Mesenchymal stem cell (in vitro differentiated cells and primary cell): Measurements from ENCODE around the gene PPM1M.

ENCODE experiments used
- DNase-seq: peaks from one replicate; pipeline ENCODE4 v3.0.0-alpha.2; 2013
- H2AFZ ChIP-seq: one replicate; pipeline ENCODE4 v1.6.1; 2013; ENCODE audit warnings: low read depth, mild to moderate bottlenecking, control low read depth, inconsistent platforms, low read length, moderate library complexity
- H2AK5ac ChIP-seq: 2 replicates; pipeline ENCODE4 v1.6.1; 2013; ENCODE audit warnings: low read length, moderate library complexity, mild to moderate bottlenecking, inconsistent platforms; ENCODE audit not compliant: severe bottlenecking
- H2BK120ac ChIP-seq: one replicate; pipeline ENCODE4 v1.6.1; 2013; ENCODE audit warnings: low read depth, mild to moderate bottlenecking, inconsistent platforms, low read length, moderate library complexity
- H2BK12ac ChIP-seq, 2 experiments: one replicate each; pipeline ENCODE4 v1.6.1; 2013; ENCODE audit warnings: inconsistent platforms in 2 of 2, low read length in 2 of 2, mild to moderate bottlenecking in 2 of 2, moderate library complexity in 2 of 2, control low read depth in 1 of 2
- H2BK15ac ChIP-seq: one replicate; pipeline ENCODE4 v1.6.1; 2013; ENCODE audit warnings: mild to moderate bottlenecking, low read depth, inconsistent platforms; ENCODE audit not compliant: poor library complexity, severe bottlenecking
- H2BK5ac ChIP-seq: 2 replicates; pipeline ENCODE4 v1.6.1; 2013; ENCODE audit warnings: low read depth, mild to moderate bottlenecking, low read length, control low read depth, inconsistent platforms; ENCODE audit not compliant: poor library complexity, severe bottlenecking
- H3K14ac ChIP-seq, 2 experiments: one replicate each; pipeline ENCODE4 v1.6.1; 2013; ENCODE audit warnings: inconsistent platforms in 2 of 2, low read length in 2 of 2, control low read depth in 1 of 2, mild to moderate bottlenecking in 1 of 2, moderate library complexity in 1 of 2
- H3K18ac ChIP-seq, 2 experiments: one replicate each; pipeline ENCODE4 v1.6.1; 2013; ENCODE audit warnings: inconsistent platforms in 2 of 2, low read length in 2 of 2, control low read depth in 1 of 2, low read depth in 1 of 2, mild to moderate bottlenecking in 1 of 2
- H3K23ac ChIP-seq, 2 experiments: one replicate each; pipeline ENCODE4 v1.6.1; 2013; ENCODE audit warnings: inconsistent platforms in 2 of 2, low read length in 2 of 2, mild to moderate bottlenecking in 2 of 2, moderate library complexity in 2 of 2, control low read depth in 1 of 2
- H3K27ac ChIP-seq: 2 replicates; pipeline ENCODE4 v1.5.1; 2013; ENCODE audit warnings: mild to moderate bottlenecking, moderate library complexity, low read length, control low read depth, inconsistent platforms; ENCODE audit not compliant: poor library complexity, severe bottlenecking
- H3K27me3 ChIP-seq, 2 experiments: 2 replicates each; pipeline versions ENCODE4 v1.6.1 to v1.7.0; 2013; ENCODE audit warnings: low read length in 2 of 2, mild to moderate bottlenecking in 2 of 2, moderate library complexity in 2 of 2, control low read depth in 1 of 2, inconsistent platforms in 1 of 2; ENCODE audit not compliant: control insufficient read depth in 1 of 2, insufficient read depth in 1 of 2
- H3K36me3 ChIP-seq, 2 experiments: 2 replicates each; pipeline versions ENCODE4 v1.6.1 to v1.7.0; 2013; ENCODE audit warnings: low read length in 2 of 2, control low read depth in 1 of 2, inconsistent platforms in 1 of 2, low read depth in 1 of 2, mild to moderate bottlenecking in 1 of 2; ENCODE audit not compliant: insufficient read depth in 2 of 2, control insufficient read depth in 1 of 2
- H3K4ac ChIP-seq, 2 experiments: one replicate each; pipeline ENCODE4 v1.6.1; 2013; ENCODE audit warnings: inconsistent platforms in 2 of 2, low read length in 2 of 2, mild to moderate bottlenecking in 2 of 2, moderate library complexity in 2 of 2, control low read depth in 1 of 2, low read depth in 1 of 2
- H3K4me1 ChIP-seq: 2 replicates; pipeline ENCODE4 v1.6.1; 2013; ENCODE audit warnings: low read depth, low read length, control low read depth; ENCODE audit not compliant: control insufficient read depth, insufficient read depth
- H3K4me2 ChIP-seq: 2 replicates; pipeline ENCODE4 v1.6.1; 2013; ENCODE audit warnings: low read length, mild to moderate bottlenecking, inconsistent platforms; ENCODE audit not compliant: poor library complexity, severe bottlenecking
- H3K4me3 ChIP-seq, 2 experiments: 2 replicates each; pipeline versions ENCODE4 v1.5.1 to v1.7.0; 2013; ENCODE audit warnings: low read length in 2 of 2, mild to moderate bottlenecking in 2 of 2, control low read depth in 1 of 2, low read depth in 1 of 2; ENCODE audit not compliant: insufficient read depth in 1 of 2
- H3K79me1 ChIP-seq: replicated peaks from 2 replicates; pipeline ENCODE4 v1.6.1; 2013; ENCODE audit warnings: mild to moderate bottlenecking, control low read depth, low read length, inconsistent platforms; ENCODE audit not compliant: poor library complexity, severe bottlenecking
- H3K9ac ChIP-seq: 2 replicates; pipeline ENCODE4 v1.7.0; 2013; ENCODE audit warnings: mild to moderate bottlenecking, low read length, moderate library complexity
- H3K9me3 ChIP-seq: 2 replicates; pipeline ENCODE4 v1.7.0; 2013; ENCODE audit warnings: mild to moderate bottlenecking, low read length; ENCODE audit not compliant: control insufficient read depth
- H4K8ac ChIP-seq: one replicate; pipeline ENCODE4 v1.6.1; 2013; ENCODE audit warnings: inconsistent platforms, mild to moderate bottlenecking, low read length, moderate library complexity
- H4K91ac ChIP-seq: one replicate; pipeline ENCODE4 v1.6.1; 2013; ENCODE audit warnings: mild to moderate bottlenecking, low read length, inconsistent platforms
- WGBS: methylation state at CpG from one replicate; pipeline ENCODE4 v1.1.7; 2013; ENCODE audit warnings: mixed read lengths; 5-methylcytosine and 5-hydroxymethylcytosine counted together

PPM1M gene

DNA sequence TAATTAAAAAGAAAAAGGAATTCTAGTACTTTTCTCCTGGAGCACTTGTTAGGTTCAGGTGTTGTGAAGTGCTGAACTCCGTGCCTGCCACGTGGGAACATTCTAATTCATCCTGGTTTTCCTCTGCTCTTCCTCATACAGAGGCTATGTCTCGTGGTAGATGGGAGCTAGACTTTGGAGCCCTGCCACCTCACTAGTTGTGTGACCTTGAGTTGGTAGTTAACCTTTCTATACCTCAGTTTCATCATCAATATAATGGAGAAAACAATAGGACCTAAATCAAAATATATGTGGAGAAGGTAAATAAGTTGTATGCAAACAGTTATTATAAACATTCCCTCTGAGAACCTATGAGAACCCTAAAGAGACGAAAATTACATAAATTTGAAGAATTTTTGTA, 37.0 kb upstream of the PPM1M start:
- Histone ChIP-seq H3K4me2 (no peak overlapping the region), H4K91ac (no peak overlapping the region), H3K23ac (no peak overlapping the region), H2AK5ac (no peak overlapping the region), H3K27ac (no peak overlapping the region), H3K36me3 (peaks cover 60 to 95% of the 10 kb centered on the region in 2 experiments), H3K4ac (no peak overlapping the region), H3K79me1 (peaks cover 23% of the 10 kb centered on the region), H4K8ac (no peak overlapping the region), H2AFZ (no peak overlapping the region), H2BK120ac (no peak overlapping the region), H2BK12ac (no peak overlapping the region), H2BK15ac (no peak overlapping the region), H3K27me3 (no peaks in the 10 kb centered on the region), H2BK5ac (no peak overlapping the region), H3K9ac (no peak overlapping the region), H3K14ac (no peak overlapping the region), H3K9me3 (no peaks in the 10 kb centered on the region), H3K4me3 (no peak overlapping the region), H3K18ac (no peak overlapping the region), H3K4me1 (no peaks in the 10 kb centered on the region)
- WGBS = 100% methylated on average over 4 of the region's 4 CpGs
- no peak for DNase-seq

DNA sequence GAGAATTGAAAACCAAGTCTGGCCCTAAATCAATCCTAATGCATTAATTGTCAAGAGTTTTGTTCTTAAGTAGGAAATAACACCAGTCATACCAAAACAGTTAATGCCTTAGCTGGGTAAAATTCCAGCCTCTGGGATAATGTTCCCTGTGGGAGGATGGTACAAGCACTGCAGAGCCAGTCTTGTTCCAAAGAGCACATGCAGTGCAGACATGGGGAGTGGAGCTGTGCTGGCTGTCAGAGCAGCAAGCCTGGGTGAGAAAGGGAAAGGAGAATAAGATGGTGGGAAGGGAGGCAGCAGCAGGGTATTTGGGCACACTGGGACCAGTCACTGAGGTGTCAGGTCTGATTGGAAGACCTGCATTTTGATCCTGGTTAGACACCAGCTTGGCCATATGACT, 35.5 kb upstream of the PPM1M start:
- no peak overlapping the region for H3K23ac ChIP-seq
- no peak overlapping the region for H2BK5ac ChIP-seq
- H3K4me2 ChIP-seq = no peak overlapping the region
- H3K27me3 ChIP-seq = no peaks in the 10 kb centered on the region
- peaks cover 60 to 95% of the 10 kb centered on the region in 2 experiments for H3K36me3 ChIP-seq
- no peak overlapping the region for H2AFZ ChIP-seq
- no peak overlapping the region for H2BK15ac ChIP-seq
- H3K4me1 ChIP-seq = no peaks in the 10 kb centered on the region
- no peak overlapping the region for H2BK12ac ChIP-seq
- H3K14ac ChIP-seq = no peak overlapping the region
- H3K4me3 ChIP-seq = no peak overlapping the region
- no peaks in the 10 kb centered on the region for H3K9me3 ChIP-seq
- no peak overlapping the region for H3K4ac ChIP-seq
- no peak overlapping the region for H3K9ac ChIP-seq
- H2AK5ac ChIP-seq = no peak overlapping the region
- no peak overlapping the region for H4K8ac ChIP-seq
- no peak for DNase-seq
- H3K18ac ChIP-seq = no peak overlapping the region
- no peak overlapping the region for H3K27ac ChIP-seq
- no peak overlapping the region for H2BK120ac ChIP-seq
- no peak overlapping the region for H4K91ac ChIP-seq
- H3K79me1 ChIP-seq = peaks cover 18% of the 10 kb centered on the region

- 98% methylated on average over 3 of the region's 6 CpGs for WGBS
- no peaks in the 10 kb centered on the region for H3K9me3 ChIP-seq
These were observed 35.0 kb upstream of the PPM1M start for GRCh38 chr3:52210550-52211046.

DNA sequence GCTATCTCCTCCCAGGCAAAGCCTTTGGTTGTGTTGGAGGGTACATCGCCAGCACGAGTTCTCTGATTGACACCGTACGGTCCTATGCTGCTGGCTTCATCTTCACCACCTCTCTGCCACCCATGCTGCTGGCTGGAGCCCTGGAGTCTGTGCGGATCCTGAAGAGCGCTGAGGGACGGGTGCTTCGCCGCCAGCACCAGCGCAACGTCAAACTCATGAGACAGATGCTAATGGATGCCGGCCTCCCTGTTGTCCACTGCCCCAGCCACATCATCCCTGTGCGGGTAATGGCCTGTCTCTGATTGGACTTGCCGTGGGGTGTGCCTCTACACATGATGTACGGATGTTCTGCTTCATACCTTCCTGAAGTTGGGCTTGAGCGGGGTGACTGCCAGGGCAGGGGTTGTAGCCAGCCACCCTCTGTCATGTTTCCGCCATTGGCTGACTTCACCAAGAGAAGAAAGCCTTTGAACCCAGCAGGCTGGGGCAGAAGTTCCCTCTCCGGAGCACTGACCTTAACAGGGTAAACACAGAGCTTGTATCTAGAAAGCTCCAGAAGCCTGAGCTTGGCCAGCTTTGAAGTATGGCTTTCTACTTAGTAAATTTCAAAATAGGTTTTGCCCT, 34.2 kb upstream of the PPM1M start:
- Histone ChIP-seq H3K4me3 (no peak overlapping the region), H3K9me3 (no peaks in the 10 kb centered on the region), H2BK12ac (no peak overlapping the region), H3K4me1 (no peaks in the 10 kb centered on the region), H4K8ac (no peak overlapping the region), H3K18ac (no peak overlapping the region), H3K27ac (no peak overlapping the region), H2BK5ac (no peak overlapping the region), H3K79me1 (peaks cover 18% of the 10 kb centered on the region), H2BK15ac (no peak overlapping the region), H3K27me3 (no peaks in the 10 kb centered on the region), H2BK120ac (no peak overlapping the region), H2AK5ac (no peak overlapping the region), H3K4me2 (no peak overlapping the region), H3K4ac (no peak overlapping the region), H2AFZ (no peak overlapping the region), H3K23ac (no peak overlapping the region), H3K36me3 (peaks cover 68 to 91% of the 10 kb centered on the region in 2 experiments), H4K91ac (no peak overlapping the region), H3K14ac (no peak overlapping the region), H3K9ac (no peak overlapping the region)
- WGBS = 97% methylated on average over 18 of the region's 18 CpGs
- DNase-seq = no peak

More at GRCh38 chr3:52210550-52211046, 35.0 kb upstream of the PPM1M start:
- no peaks in the 10 kb centered on the region for H3K4me1 ChIP-seq
- H2AK5ac ChIP-seq = no peak overlapping the region
- no peak overlapping the region for H2BK5ac ChIP-seq
- H3K4me3 ChIP-seq = no peak overlapping the region
- no peak overlapping the region for H2AFZ ChIP-seq
- H3K4ac ChIP-seq = no peak overlapping the region
- H3K27me3 ChIP-seq = no peaks in the 10 kb centered on the region
- no peak overlapping the region for H4K91ac ChIP-seq
- H3K18ac ChIP-seq = no peak overlapping the region
- H3K23ac ChIP-seq = no peak overlapping the region
- H2BK15ac ChIP-seq = no peak overlapping the region
- no peak overlapping the region for H3K14ac ChIP-seq
- no peak overlapping the region for H3K4me2 ChIP-seq
- H2BK120ac ChIP-seq = no peak overlapping the region
- no peak overlapping the region for H3K27ac ChIP-seq
- peaks cover 18% of the 10 kb centered on the region for H3K79me1 ChIP-seq
- peaks cover 64 to 95% of the 10 kb centered on the region in 2 experiments for H3K36me3 ChIP-seq
- no peak overlapping the region for H4K8ac ChIP-seq
- H2BK12ac ChIP-seq = no peak overlapping the region
- no peak overlapping the region for H3K9ac ChIP-seq
- peak; percentile 61 for DNase-seq
